Activated naive CD8-positive, alpha-beta T cell treated with anti-CD3 and anti-CD28 coated beads for 36 hours (primary cell): ENCODE results near the gene PPIL6. TPM values are rescaled to one million over a fixed set of nuclear protein-coding genes. Genes with fewer than 3 reads are reported as not detected.
A peak's percentile ranks its signal among the peaks of the same experiment; 100 is the strongest.
"Not testable (repeated sequence)": the region's sequence is repeated elsewhere in the genome, so short reads cannot be mapped to it uniquely, and the experiment has no call there.

Source experiments
- DNase-seq: peaks from one replicate; pipeline ENCODE4 v3.0.0; 2021
- H3K27ac Mint-ChIP-seq: one replicate; pipeline ENCODE4 v1.8.0; 2022; ENCODE audit warnings: mild to moderate bottlenecking, moderate library complexity, mixed read lengths
- H3K27me3 Mint-ChIP-seq: one replicate; pipeline ENCODE4 v1.8.0; 2022; ENCODE audit warnings: mild to moderate bottlenecking, mixed read lengths
- H3K36me3 Mint-ChIP-seq: one replicate; pipeline ENCODE4 v1.8.0; 2021; ENCODE audit warnings: mild to moderate bottlenecking, mixed read lengths
- H3K4me1 Mint-ChIP-seq: one replicate; pipeline ENCODE4 v1.8.0; 2021; ENCODE audit warnings: mixed read lengths
- H3K4me3 Mint-ChIP-seq: one replicate; pipeline ENCODE4 v1.8.0; 2022; ENCODE audit warnings: mild to moderate bottlenecking, moderate library complexity, mixed read lengths
- H3K9me3 Mint-ChIP-seq: one replicate; pipeline ENCODE4 v1.8.0; 2022; ENCODE audit warnings: mixed read lengths
- total RNA-seq, 2 experiments: library from RNA; stranded (reverse); gene quantifications; one replicate each; pipeline ENCODE4 v1.2.3, GENCODE V29; 2021

The PPIL6 gene
- total RNA-seq, 2 experiments from 2014 or later, result 0.60 to 0.64 TPM

- Mint-ChIP-seq H3K4me3 (no peak overlapping the region), H3K27ac (peak overlapping the region; percentile 30), H3K27me3 (no peaks in the 10 kb centered on the region), H3K4me1 (peaks cover 65% of the 10 kb centered on the region), H3K36me3 (peaks cover 61% of the 10 kb centered on the region), H3K9me3 (no peaks in the 10 kb centered on the region)
- DNase-seq, result no peak
These were observed 32.7 kb upstream of the PPIL6 start for GRCh38 chr6:109473120-109473519.

GRCh38 chr6:109472132-109472995 lies 31.9 kb upstream of the PPIL6 start:
- no peak for DNase-seq
- Mint-ChIP-seq H3K36me3 (peaks cover 63% of the 10 kb centered on the region), H3K4me3 (no peak overlapping the region), H3K9me3 (no peaks in the 10 kb centered on the region), H3K27me3 (no peaks in the 10 kb centered on the region), H3K27ac (peak overlapping the region; percentile 75), H3K4me1 (peaks cover 62% of the 10 kb centered on the region)

- no peak overlapping the region for H3K4me3 Mint-ChIP-seq
- H3K4me1 Mint-ChIP-seq, result peaks cover 58% of the 10 kb centered on the region
- no peaks in the 10 kb centered on the region for H3K27me3 Mint-ChIP-seq
- no peak for DNase-seq
- H3K36me3 Mint-ChIP-seq, result peaks cover 55% of the 10 kb centered on the region
- no peaks in the 10 kb centered on the region for H3K9me3 Mint-ChIP-seq
- peak overlapping the region; percentile 75 for H3K27ac Mint-ChIP-seq
These were observed 30.8 kb upstream of the PPIL6 start for GRCh38 chr6:109471105-109471810.

- H3K9me3 Mint-ChIP-seq, result no peaks in the 10 kb centered on the region
- DNase-seq, result no peak
- H3K27me3 Mint-ChIP-seq, result no peaks in the 10 kb centered on the region
- H3K4me1 Mint-ChIP-seq, result peaks cover 58% of the 10 kb centered on the region
- no peak overlapping the region for H3K27ac Mint-ChIP-seq
- no peak overlapping the region for H3K4me3 Mint-ChIP-seq
- peaks cover 55% of the 10 kb centered on the region for H3K36me3 Mint-ChIP-seq
These were observed 29.3 kb upstream of the PPIL6 start for GRCh38 chr6:109469591-109470189.

- peaks cover 51% of the 10 kb centered on the region for H3K4me1 Mint-ChIP-seq
- H3K9me3 Mint-ChIP-seq, result no peaks in the 10 kb centered on the region
- peaks cover 55% of the 10 kb centered on the region for H3K36me3 Mint-ChIP-seq
- no peak overlapping the region for H3K27ac Mint-ChIP-seq
- H3K27me3 Mint-ChIP-seq, result no peaks in the 10 kb centered on the region
- no peak for DNase-seq
- H3K4me3 Mint-ChIP-seq, result no peak overlapping the region
These were observed 27.3 kb upstream of the PPIL6 start for GRCh38 chr6:109467696-109468095.

- peaks cover 51% of the 10 kb centered on the region for H3K36me3 Mint-ChIP-seq
- peaks cover 50% of the 10 kb centered on the region for H3K4me1 Mint-ChIP-seq
- no peak overlapping the region for H3K27ac Mint-ChIP-seq
These were observed 25.9 kb upstream of the PPIL6 start for GRCh38 chr6:109466212-109466923.

GRCh38 chr6:109465772-109466171 lies 25.3 kb upstream of the PPIL6 start:
- H3K27ac Mint-ChIP-seq, result no peak overlapping the region
- no peaks in the 10 kb centered on the region for H3K27me3 Mint-ChIP-seq
- H3K4me3 Mint-ChIP-seq, result no peak overlapping the region
- peaks cover 46% of the 10 kb centered on the region for H3K4me1 Mint-ChIP-seq
- H3K36me3 Mint-ChIP-seq, result peaks cover 52% of the 10 kb centered on the region
- H3K9me3 Mint-ChIP-seq, result peaks cover 5% of the 10 kb centered on the region
- no peak for DNase-seq

More at GRCh38 chr6:109466212-109466923, 25.9 kb upstream of the PPIL6 start:
- no peak for DNase-seq
- H3K27me3 Mint-ChIP-seq, result no peaks in the 10 kb centered on the region
- H3K9me3 Mint-ChIP-seq, result peaks cover 5% of the 10 kb centered on the region
- H3K4me3 Mint-ChIP-seq, result no peak overlapping the region

GRCh38 chr6:109461733-109462526 lies 21.5 kb upstream of the PPIL6 start:
- H3K27me3 Mint-ChIP-seq, result no peaks in the 10 kb centered on the region
- DNase-seq, result no peak
- H3K4me3 Mint-ChIP-seq, result no peak overlapping the region
- peaks cover 49% of the 10 kb centered on the region for H3K36me3 Mint-ChIP-seq
- peaks cover 5% of the 10 kb centered on the region for H3K9me3 Mint-ChIP-seq
- peaks cover 63% of the 10 kb centered on the region for H3K4me1 Mint-ChIP-seq
- H3K27ac Mint-ChIP-seq, result peak overlapping the region; percentile 54

- not testable (repeated sequence) for DNase-seq, H3K27me3 Mint-ChIP-seq, H3K27ac Mint-ChIP-seq, H3K9me3 Mint-ChIP-seq, H3K4me3 Mint-ChIP-seq
- Mint-ChIP-seq H3K4me1 (peaks cover 68% of the 10 kb centered on the region), H3K36me3 (peaks cover 49% of the 10 kb centered on the region)
These were observed 20.8 kb upstream of the PPIL6 start for GRCh38 chr6:109461205-109461604.

GRCh38 chr6:109460161-109460829 lies 19.9 kb upstream of the PPIL6 start:
- Mint-ChIP-seq H3K4me3 (no peak overlapping the region), H3K4me1 (peaks cover 59% of the 10 kb centered on the region), H3K27me3 (no peaks in the 10 kb centered on the region), H3K27ac (peak overlapping the region; percentile 29), H3K36me3 (peaks cover 43% of the 10 kb centered on the region), H3K9me3 (peaks cover 5% of the 10 kb centered on the region)
- no peak for DNase-seq

- Mint-ChIP-seq H3K36me3 (peaks cover 34% of the 10 kb centered on the region), H3K4me1 (peaks cover 62% of the 10 kb centered on the region), H3K9me3 (peaks cover 5% of the 10 kb centered on the region), H3K4me3 (no peak overlapping the region), H3K27ac (peak overlapping the region; percentile 50), H3K27me3 (no peaks in the 10 kb centered on the region)
- peak; percentile 43 for DNase-seq
These were observed 18.5 kb upstream of the PPIL6 start for GRCh38 chr6:109458774-109459531.

GRCh38 chr6:109457562-109457996 lies 17.2 kb upstream of the PPIL6 start:
- Mint-ChIP-seq H3K36me3 (peaks cover 26% of the 10 kb centered on the region), H3K27ac (no peak overlapping the region), H3K4me3 (no peak overlapping the region), H3K9me3 (peaks cover 5% of the 10 kb centered on the region), H3K27me3 (no peaks in the 10 kb centered on the region), H3K4me1 (peaks cover 65% of the 10 kb centered on the region)
- DNase-seq, result no peak
